Measurements from ENCODE around the gene EPC1.

- TF ChIP-seq CTCF (conservative IDR thresholded peaks at IDR 0.05), result no peak
- TF ChIP-seq EZH2 (IDR thresholded peaks at IDR 0.05; ENCODE audit: low read depth), result no peak
Observed at GRCh38 chr10:32268788-32269187, 78.2 kb downstream of the EPC1 start.

Data from PC-9 (cell line).